ENCODE results near the gene CCDC146.
"Not testable (repeated sequence)": the region's sequence is repeated elsewhere in the genome, so short reads cannot be mapped to it uniquely, and the experiment has no call there.

Gene CCDC146

GRCh38 chr7:77121860-77122681 is at the start of gene CCDC146:
TSS of gene CCDC146 (plus strand) at chr7:77122615. CDS start at chr7:77167669, 45,054 bp downstream.
- DNase-seq = peak; percentile 99
- H3K36me3 ChIP-seq, H3K9me3 ChIP-seq, H3K27me3 ChIP-seq: not testable (repeated sequence)
- Histone ChIP-seq H3K4me3 (peak within 1 kb of the TSS; percentile 52 to 87), H3K4me1 (peaks cover 0 to 18% (median 2%) of the 10 kb centered on the region in 4 donors), H3K27ac (peak within 1 kb of the TSS; percentile 55 to 88)
- intact Hi-C loops (cut with DNase I; ENCODE audit: low total_unique reads) = loop anchor here (5.0 kb wide), 1 partner anchor 210 kb away; no protein-coding TSS in a partner anchor

DNA sequence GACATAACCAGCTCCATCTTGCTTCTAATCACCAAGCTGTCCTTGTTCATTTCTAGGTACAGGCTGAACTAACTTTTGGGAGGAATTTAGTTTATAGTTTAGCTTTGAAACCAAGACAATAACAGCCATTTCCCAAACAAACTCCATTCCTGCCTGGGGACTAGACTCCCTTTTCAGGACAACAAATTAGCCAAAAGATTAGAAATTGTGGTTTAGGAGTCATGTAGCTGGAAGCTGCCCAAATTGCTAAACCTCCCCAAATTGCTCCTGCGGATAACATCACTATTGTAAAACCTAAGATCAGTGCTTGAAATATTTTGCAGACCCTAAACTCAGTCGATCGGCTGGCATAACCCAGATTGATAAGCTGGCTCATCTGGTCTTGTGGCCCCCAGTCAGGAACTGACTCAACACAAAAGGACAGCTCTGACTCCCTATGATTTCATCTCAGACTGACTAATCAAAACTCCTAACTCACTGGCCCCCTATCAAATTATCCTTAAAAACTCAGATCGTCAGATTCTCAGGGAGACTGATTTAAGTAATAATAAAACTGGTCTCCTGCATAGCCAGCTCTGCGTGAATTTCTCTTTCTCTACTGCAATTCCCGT is 47.5 kb upstream of the CCDC146 start:
- H3K36me3 ChIP-seq; DNase-seq; H3K27me3 ChIP-seq; H3K4me3 ChIP-seq; H3K9me3 ChIP-seq; intact Hi-C loops (cut with DNase I; ENCODE audit: low total_unique reads); H3K4me1 ChIP-seq; H3K27ac ChIP-seq: not testable (repeated sequence)

DNA sequence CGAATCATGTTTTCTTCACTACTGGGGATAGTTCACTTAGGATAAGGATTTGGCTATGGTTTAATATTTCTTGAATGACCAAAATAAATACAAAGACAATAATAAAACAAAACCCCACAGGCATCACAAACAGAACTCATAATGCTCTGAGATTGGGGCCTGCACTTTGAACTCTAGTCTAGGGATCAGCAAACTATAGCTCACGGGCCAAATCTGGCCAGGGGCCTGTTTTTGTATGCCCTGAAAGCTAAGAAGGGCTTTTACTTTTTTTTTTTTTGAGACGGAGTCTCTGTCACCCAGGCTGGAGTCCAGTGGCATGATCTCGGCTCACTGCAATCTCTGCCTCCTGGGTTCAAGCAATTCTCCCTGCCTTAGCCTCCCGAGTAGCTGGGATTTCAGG is 45.4 kb upstream of the CCDC146 start:
- H3K36me3 ChIP-seq; H3K4me3 ChIP-seq; H3K27me3 ChIP-seq; H3K9me3 ChIP-seq; DNase-seq; H3K4me1 ChIP-seq; H3K27ac ChIP-seq; intact Hi-C loops (cut with DNase I; ENCODE audit: low total_unique reads): not testable (repeated sequence)

- DNase-seq; H3K9me3 ChIP-seq; H3K27me3 ChIP-seq; H3K4me3 ChIP-seq; H3K36me3 ChIP-seq; H3K27ac ChIP-seq; H3K4me1 ChIP-seq; intact Hi-C loops (cut with DNase I; ENCODE audit: low total_unique reads): not testable (repeated sequence)
Measured at GRCh38 chr7:77079112-77079511, 43.3 kb upstream of the CCDC146 start.

GRCh38 chr7:77079624-77080023 is 42.8 kb upstream of the CCDC146 start:
- H3K36me3 ChIP-seq; H3K4me3 ChIP-seq; H3K27me3 ChIP-seq; intact Hi-C loops (cut with DNase I; ENCODE audit: low total_unique reads); H3K9me3 ChIP-seq; DNase-seq; H3K27ac ChIP-seq; H3K4me1 ChIP-seq: not testable (repeated sequence)

DNA sequence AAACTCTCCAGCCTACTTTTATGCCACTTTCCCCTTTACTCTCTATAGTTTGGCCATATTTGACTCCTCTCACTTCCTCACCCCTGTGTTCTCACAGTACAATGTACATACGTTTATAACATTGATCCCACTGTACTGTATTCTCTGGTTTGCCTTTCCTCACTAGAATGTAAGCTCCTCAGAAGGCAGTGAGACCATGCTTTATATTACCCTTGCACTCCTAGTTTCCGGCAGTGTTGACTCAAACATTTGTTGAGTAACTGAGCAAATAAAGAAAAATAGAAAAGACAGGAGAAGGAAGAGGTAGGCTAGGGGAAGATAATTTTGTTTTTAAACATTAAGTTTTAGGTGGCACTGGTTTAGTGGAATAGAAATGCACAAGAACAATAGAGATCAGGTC is 42.2 kb upstream of the CCDC146 start:
- H3K4me1 ChIP-seq; H3K27ac ChIP-seq; H3K36me3 ChIP-seq; H3K9me3 ChIP-seq; DNase-seq; H3K4me3 ChIP-seq; H3K27me3 ChIP-seq; intact Hi-C loops (cut with DNase I; ENCODE audit: low total_unique reads): not testable (repeated sequence)

GRCh38 chr7:77082192-77082591 is 40.2 kb upstream of the CCDC146 start:
- H3K27ac ChIP-seq; H3K4me3 ChIP-seq; DNase-seq; H3K9me3 ChIP-seq; H3K27me3 ChIP-seq; H3K36me3 ChIP-seq; H3K4me1 ChIP-seq; intact Hi-C loops (cut with DNase I; ENCODE audit: low total_unique reads): not testable (repeated sequence)

GRCh38 chr7:77092301-77092700 is 30.1 kb upstream of the CCDC146 start:
- intact Hi-C loops (cut with DNase I; ENCODE audit: low total_unique reads); H3K9me3 ChIP-seq; H3K27ac ChIP-seq; DNase-seq; H3K27me3 ChIP-seq; H3K4me3 ChIP-seq; H3K4me1 ChIP-seq: not testable (repeated sequence)
- H3K36me3 ChIP-seq = peaks cover 0 to 17% (median 5%) of the 10 kb centered on the region in 3 donors

GRCh38 chr7:77100501-77100900 is 21.9 kb upstream of the CCDC146 start:
- H3K9me3 ChIP-seq; intact Hi-C loops (cut with DNase I; ENCODE audit: low total_unique reads); DNase-seq; H3K4me1 ChIP-seq; H3K4me3 ChIP-seq; H3K27me3 ChIP-seq; H3K27ac ChIP-seq; H3K36me3 ChIP-seq: not testable (repeated sequence)

- H3K4me3 ChIP-seq; DNase-seq; H3K36me3 ChIP-seq; intact Hi-C loops (cut with DNase I; ENCODE audit: low total_unique reads); H3K27ac ChIP-seq; H3K27me3 ChIP-seq; H3K9me3 ChIP-seq; H3K4me1 ChIP-seq: not testable (repeated sequence)
Measured at GRCh38 chr7:77101187-77101586, 21.2 kb upstream of the CCDC146 start.

GRCh38 chr7:77102671-77103070 is 19.7 kb upstream of the CCDC146 start:
- H3K36me3 ChIP-seq; H3K9me3 ChIP-seq; DNase-seq; H3K27me3 ChIP-seq; H3K4me3 ChIP-seq; intact Hi-C loops (cut with DNase I; ENCODE audit: low total_unique reads); H3K4me1 ChIP-seq; H3K27ac ChIP-seq: not testable (repeated sequence)

- DNase-seq; H3K9me3 ChIP-seq; H3K27ac ChIP-seq; H3K4me3 ChIP-seq; intact Hi-C loops (cut with DNase I; ENCODE audit: low total_unique reads); H3K4me1 ChIP-seq; H3K27me3 ChIP-seq; H3K36me3 ChIP-seq: not testable (repeated sequence)
Measured at GRCh38 chr7:77105904-77106303, 16.5 kb upstream of the CCDC146 start.

- H3K36me3 ChIP-seq; DNase-seq; intact Hi-C loops (cut with DNase I; ENCODE audit: low total_unique reads); H3K4me3 ChIP-seq; H3K9me3 ChIP-seq; H3K27me3 ChIP-seq; H3K4me1 ChIP-seq; H3K27ac ChIP-seq: not testable (repeated sequence)
Measured at GRCh38 chr7:77107659-77108058, 14.8 kb upstream of the CCDC146 start.

- intact Hi-C loops (cut with DNase I; ENCODE audit: low total_unique reads); H3K27ac ChIP-seq; DNase-seq; H3K4me3 ChIP-seq; H3K9me3 ChIP-seq; H3K27me3 ChIP-seq; H3K36me3 ChIP-seq; H3K4me1 ChIP-seq: not testable (repeated sequence)
Measured at GRCh38 chr7:77108362-77108761, 14.1 kb upstream of the CCDC146 start.

Data from tibial artery (tissue), 4 donors.